ENCODE measurements around the gene ABCA9.

DNA sequence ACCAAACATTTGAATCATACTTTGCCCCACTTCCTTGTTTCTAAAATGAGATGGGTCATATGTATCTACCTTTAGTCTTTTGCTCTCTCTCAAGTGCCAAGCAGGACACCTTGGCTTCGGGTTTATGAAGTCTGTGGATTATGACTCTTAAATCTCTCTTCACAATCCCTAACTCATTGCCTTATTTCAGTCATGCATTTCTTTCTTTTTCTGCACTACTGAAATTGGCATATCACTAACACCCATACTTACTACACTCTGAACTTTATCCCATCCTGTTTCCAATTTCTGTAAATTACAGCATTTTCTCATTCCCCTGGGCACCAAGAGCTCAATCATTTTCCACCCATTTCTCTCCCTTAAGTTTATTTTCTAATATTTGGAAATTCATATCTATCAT lies 42.0 kb downstream of the ABCA9 start:
- TF ChIP-seq, protein P1, sequence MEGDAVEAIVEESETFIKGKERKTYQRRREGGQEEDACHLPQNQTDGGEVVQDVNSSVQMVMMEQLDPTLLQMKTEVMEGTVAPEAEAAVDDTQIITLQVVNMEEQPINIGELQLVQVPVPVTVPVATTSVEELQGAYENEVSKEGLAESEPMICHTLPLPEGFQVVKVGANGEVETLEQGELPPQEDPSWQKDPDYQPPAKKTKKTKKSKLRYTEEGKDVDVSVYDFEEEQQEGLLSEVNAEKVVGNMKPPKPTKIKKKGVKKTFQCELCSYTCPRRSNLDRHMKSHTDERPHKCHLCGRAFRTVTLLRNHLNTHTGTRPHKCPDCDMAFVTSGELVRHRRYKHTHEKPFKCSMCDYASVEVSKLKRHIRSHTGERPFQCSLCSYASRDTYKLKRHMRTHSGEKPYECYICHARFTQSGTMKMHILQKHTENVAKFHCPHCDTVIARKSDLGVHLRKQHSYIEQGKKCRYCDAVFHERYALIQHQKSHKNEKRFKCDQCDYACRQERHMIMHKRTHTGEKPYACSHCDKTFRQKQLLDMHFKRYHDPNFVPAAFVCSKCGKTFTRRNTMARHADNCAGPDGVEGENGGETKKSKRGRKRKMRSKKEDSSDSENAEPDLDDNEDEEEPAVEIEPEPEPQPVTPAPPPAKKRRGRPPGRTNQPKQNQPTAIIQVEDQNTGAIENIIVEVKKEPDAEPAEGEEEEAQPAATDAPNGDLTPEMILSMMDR (IDR thresholded peaks at IDR 0.05 in 4 of 5, conservative IDR thresholded peaks at IDR 0.05 in 1 of 5): no peak
- TF ChIP-seq POLR2A (IDR thresholded peaks at IDR 0.05): no peak
